Stimulated activated CD4-positive, alpha-beta T cell treated with anti-CD3 and anti-CD28 coated beads, Interleukin-12 subunit alpha, Interleukin-12 subunit beta, amount 100 ng/mL, for 4 hours (primary cell): Measurements from ENCODE around the gene BTBD9.

Experiments
- DNase-seq: peaks from one replicate; pipeline ENCODE4 v3.0.0-alpha.2; 2020

BTBD9 gene

GRCh38 chr6:38639498-38640215, at the start of gene BTBD9:
Gene BTBD9 (minus strand): TSS chr6:38639929.
- peak; percentile 69 for DNase-seq

- DNase-seq, result no peak
Observed at GRCh38 chr6:38688579-38689087, 48.9 kb upstream of the BTBD9 start.

DNA sequence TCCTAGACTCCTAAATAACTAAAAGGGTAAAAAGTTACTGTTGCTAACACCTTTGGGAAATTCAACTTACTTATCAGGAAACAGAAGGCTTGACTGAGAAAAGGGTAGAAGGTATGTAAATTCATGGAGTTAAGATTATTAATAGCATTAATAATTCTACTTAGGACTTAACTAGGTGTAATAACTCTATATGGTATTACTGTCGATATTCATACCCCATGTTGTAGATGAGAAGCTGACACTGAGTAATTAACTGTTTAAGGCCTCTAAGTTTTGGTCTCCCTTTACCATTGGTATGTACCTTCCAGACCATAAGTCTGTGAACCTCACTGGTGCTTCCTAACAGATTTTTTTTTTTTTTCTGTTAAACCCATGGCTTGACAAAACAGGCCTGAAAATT, 47.8 kb upstream of the BTBD9 start:
- no peak for DNase-seq

- DNase-seq, result no peak
Observed at GRCh38 chr6:38687043-38687353, 47.3 kb upstream of the BTBD9 start.

DNA sequence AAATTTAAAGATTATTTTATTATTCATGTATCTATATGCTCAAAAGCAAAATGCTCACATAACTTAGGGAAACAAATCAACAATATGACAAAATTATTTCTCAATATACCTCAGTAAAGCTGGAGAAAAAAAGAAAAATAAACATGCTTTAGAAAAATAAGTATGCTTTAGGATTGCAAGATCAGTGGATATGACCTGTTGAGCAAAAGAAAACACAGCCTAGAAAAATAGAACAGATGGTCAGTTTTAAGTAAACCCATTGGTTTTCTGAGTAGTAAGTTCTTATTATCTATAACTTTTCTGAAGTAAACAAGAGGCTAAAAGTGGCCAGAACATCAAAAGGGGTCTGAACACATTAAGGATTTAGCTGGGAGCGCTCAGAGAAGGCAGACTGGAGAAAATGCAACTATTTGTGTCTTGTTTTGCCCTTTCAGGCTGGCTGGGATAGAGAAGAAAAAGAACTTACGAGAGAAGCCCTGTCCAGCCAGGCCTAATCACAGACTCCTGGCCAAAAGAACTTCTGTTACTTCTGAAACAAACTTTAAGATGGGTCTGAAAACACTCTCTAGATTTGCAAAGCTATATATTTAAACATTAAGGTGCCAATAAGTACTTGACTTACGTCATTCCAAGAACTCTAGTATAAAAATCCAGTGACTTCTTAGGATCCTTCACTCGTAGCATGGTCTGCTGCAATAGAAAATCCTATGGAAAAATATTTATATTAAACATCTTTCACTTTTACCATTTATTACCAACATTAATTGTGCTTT, 46.7 kb upstream of the BTBD9 start:
- DNase-seq, result no peak

- no peak for DNase-seq
Observed at GRCh38 chr6:38684904-38685303, 45.2 kb upstream of the BTBD9 start.

- DNase-seq, result no peak
Observed at GRCh38 chr6:38684237-38684636, 44.5 kb upstream of the BTBD9 start.

DNA sequence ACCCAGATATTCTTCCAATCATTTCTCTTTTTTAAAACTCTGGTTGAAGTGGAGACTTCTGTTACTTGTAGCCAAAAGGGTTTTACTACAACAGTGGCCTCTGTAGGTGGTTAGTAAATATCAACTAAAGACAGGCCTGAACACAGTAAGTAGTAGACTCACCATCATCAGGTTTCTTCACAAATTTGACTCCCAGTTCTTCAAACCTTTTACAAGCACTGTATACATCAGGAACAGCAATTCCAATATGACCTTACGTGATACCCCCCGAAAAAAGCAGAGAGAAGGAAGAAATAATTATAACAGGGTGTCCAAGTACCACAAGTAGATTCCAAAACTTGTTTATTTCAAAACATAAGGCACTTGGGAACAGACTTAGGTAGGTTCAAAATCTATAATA, 42.1 kb upstream of the BTBD9 start:
- no peak for DNase-seq

DNA sequence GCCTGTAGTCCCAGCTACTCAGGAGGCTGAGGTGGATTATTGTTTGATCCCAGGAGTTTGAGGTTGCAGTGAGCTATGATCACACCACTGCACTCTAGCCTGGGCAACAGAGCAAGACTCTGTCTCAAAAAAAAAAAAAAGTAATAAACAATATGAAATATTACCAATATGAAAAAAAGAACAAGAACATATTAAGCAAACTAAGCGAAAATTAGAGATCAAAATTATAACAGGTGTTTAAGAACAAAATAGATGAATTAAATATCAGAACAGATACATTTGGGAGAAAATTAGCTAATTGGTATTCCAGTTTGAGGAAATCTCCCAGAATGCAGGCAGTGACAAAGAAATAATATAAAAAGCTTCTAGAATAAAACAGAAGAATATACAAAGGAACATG, 39.9 kb upstream of the BTBD9 start:
- DNase-seq, result no peak

DNA sequence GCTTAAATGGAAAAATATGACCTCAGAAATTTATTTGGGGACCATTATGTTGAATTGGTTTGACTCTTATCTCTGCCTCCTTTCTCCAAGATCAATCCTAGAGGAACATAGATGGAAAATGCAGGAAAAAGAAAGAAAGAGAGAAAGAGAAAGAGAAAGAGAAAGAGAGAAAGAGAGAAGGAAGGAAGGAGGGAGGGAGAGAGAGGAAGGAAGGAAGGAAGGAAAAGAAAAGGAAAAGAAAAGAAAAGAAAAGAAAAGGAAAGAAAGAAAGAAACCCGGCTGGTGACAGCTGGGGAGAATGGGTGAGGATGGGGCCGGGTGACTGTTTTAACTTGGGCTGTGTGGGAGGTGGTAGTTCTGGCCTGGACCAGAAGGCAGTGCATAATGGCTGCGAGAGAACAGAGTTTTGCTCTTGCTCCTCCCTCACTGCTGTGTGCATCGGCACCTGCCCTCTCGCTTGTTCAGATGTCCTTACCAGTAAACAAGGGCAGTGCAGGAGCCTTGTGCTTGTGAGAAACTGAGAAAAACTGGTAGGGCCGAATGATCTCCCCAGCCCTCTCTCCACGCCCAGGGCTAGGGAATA, 38.5 kb upstream of the BTBD9 start:
- DNase-seq, result no peak

DNA sequence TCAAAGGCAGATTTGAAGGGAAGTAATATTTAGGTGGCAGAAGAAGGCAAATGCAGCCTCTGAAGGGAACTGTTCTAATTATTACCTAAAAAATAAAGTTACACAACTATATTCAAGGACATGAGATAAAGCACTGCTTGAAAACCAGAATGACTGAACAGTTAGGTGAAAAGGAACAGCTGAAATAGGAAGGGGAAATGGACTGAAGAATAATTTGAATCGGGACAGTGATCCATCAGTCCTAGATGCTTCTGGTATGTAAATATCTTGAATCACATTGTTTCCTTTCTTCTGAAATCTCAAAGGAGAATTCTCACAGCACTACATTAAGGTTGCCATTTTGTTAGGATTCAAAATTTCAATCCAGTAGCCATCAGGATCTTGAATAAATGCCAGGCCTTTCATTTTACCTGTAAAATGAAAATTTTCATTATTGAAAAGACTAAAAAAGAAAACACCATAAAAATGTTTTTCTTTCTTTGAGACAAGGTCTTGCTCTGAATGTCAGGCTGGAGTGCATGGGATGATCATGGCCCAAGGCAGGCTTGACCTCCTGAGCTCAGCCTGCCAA, 37.3 kb upstream of the BTBD9 start:
- DNase-seq, result no peak

- DNase-seq, result no peak
Observed at GRCh38 chr6:38676236-38676973, 36.7 kb upstream of the BTBD9 start.

- no peak for DNase-seq
Observed at GRCh38 chr6:38673397-38674165, 33.9 kb upstream of the BTBD9 start.

DNA sequence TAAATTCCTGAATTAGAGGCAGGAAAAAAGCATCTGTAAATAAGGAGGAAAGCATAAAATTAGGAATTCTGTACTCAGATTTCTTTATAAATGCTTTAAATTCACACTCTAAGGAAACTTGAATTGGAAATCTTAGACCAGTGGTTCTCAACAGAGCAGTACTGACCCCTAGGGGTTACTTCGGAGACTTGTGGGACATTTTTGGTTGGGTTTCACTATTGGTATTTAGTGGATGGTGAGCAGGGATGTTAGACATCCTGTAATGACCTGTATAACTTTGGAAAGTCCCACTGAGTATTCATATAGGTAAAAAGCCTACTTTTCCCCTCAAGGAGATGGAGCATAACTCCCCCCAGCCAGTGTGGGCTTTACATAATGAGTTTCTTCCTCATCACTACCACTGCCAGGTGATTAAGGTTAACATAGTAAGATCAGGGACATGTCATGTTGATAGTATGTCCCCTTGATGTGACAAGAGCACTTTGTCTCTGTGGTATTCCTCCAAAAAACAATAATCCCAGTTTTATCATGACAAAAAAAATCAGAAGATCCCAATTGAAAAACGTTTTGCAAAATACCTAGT, 32.2 kb upstream of the BTBD9 start:
- no peak for DNase-seq

- no peak for DNase-seq
Observed at GRCh38 chr6:38658418-38659167, 18.9 kb upstream of the BTBD9 start.

- no peak for DNase-seq
Observed at GRCh38 chr6:38656896-38657295, 17.2 kb upstream of the BTBD9 start.

DNA sequence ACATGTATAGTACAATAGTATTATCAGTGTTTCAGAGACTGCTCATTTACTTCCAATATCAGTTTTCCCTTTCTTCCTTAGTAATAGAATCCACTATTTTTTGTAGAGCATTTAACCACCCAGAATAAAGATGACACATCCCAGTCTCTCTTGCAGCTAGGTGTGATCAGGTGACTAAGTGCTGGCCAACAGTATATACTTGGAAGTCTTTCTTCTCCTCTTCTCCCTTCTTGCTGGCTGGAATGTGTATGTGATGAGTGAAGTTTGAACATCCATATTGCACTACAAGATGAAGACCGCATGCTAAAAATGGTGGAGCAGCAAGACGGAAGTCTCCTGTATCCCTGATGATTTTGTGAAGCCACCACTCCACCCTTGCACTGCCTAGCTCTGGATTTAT, 14.5 kb upstream of the BTBD9 start:
- no peak for DNase-seq

DNA sequence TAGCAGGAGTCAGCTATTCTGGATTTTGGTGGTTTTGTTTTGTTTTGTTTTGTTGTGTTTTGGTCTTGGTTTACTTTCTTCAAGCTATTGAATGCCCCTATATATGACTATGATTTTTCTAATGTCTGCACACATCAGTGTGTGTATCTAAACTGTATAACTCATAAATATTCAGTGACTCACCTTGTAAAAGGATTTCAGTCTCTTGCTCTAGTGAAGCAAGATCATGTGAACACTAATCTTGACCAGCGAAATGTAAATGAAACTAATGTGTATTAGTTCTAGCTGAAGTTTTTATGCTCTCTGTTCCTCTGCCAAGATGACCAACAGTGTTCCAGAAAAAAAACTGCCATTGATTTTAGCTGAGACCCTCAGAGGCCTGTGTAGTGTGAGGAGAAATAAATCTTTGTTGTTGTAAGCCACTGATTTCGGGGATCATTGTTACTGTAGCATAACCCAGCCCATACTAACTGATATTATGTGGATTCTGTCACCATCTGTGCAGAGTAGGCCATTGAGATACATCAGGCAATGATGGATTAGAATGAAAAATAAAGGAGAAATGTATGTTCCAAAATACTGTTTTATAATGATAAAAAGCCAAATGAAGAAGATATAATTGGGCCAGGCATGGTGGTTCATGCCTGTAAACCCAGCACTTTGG, 11.5 kb upstream of the BTBD9 start:
- no peak for DNase-seq

DNA sequence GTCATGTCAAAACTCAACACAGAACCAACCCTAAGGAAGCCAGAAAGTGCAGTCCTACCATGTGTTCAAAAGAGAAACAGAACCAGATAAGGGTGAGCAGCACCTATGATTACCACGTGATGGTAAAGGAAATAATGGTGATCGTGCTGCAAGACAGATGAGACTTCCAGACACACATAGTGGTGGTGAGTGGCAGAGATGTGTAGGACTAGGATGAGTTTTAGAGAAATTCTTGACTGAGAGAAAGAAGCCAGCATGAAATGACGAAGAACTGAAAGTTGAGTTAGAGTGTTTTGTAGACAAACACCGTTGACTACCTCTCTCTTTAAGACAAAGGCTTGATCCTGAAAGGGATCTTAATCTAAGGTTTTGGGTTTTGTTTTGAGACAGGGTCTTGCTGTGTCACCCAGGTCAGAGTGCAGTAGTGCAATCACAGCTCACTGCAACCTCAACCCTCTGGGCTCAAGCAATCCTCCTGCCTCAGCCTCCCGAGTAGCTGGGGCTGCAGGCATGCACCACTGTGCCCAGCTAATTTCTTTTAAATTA, 10.6 kb upstream of the BTBD9 start:
- no peak for DNase-seq

DNA sequence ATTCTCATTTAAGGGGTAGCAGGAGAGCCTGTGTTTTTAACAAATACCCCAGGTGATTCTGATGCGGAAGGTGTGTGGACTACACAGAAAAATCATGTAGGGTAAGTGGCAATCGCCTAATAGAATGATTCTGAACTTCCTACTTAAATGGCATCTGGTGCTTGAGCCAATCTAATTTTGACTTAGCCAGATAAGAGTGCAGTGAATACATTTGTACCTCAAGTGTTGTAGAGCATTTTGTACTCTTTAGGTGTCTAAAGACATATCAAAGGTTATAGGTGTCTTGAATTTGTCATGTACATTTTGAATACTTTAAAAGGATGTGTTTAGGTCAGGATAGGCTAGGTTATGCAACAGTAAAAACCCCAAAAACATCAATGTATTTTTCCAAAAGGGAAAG, 10.0 kb upstream of the BTBD9 start:
- DNase-seq, result no peak
